Keratinocyte (primary cell): Measurements from ENCODE around the gene HIVEP1.

Experiments
- CTCF ChIP-seq, 3 experiments: IDR thresholded peaks in 1 of 3; conservative IDR thresholded peaks in 1 of 3; optimal IDR thresholded peaks in 1 of 3; 2 replicates in 2 of 3; 3 replicates in 1 of 3; pipeline versions ENCODE3 to v1.5.1; 2011; ENCODE audit warnings: low read length in 3 of 3, mild to moderate bottlenecking in 3 of 3, moderate library complexity in 2 of 3, control low read depth in 1 of 3, inconsistent platforms in 1 of 3; ENCODE audit not compliant: insufficient read depth in 2 of 3; ENCODE audit errors: extremely low read depth in 1 of 3
- EZH2 ChIP-seq: IDR thresholded peaks from one replicate; pipeline ENCODE4 v1.6.1; 2012; ENCODE audit warnings: inconsistent platforms, mild to moderate bottlenecking, low read length, moderate library complexity

GRCh38 chr6:12014027-12014872 lies 2.1 kb downstream of the HIVEP1 start:
- no peak for TF ChIP-seq CTCF (optimal IDR thresholded peaks at IDR 0.05 in 1 of 3, IDR thresholded peaks at IDR 0.05 in 1 of 3, conservative IDR thresholded peaks at IDR 0.05 in 1 of 3; ENCODE audit: extremely low read depth in 1 of 3, insufficient read depth in 2 of 3, low read length in 3 of 3)
- no peak for TF ChIP-seq EZH2
